HepG2 (cell line): ENCODE measurements around the gene TSPAN5. TPM values are rescaled to one million over a fixed set of nuclear protein-coding genes. Genes with fewer than 3 reads are reported as not detected.

Experiments used
- ATAC-seq: fragments of 200-7000 bp; cut with Tn5 transposase; 3 replicates; pipeline ENCODE4 v1.9.1; 2020; ENCODE audit warnings: mild to moderate bottlenecking, moderate library complexity
- BruUV-seq: library from RNA; stranded (reverse); fragments of 400-500 nt; replicated peaks from 2 replicates; lab custom pipeline; 2021; lab: Mats Ljungman, UMichigan
- CTCF ChIA-PET: fragments of 300-600 bp; formaldehyde crosslinking; extraction: SDS; loops from one replicate; lab custom pipeline; 2021; ENCODE audit warnings: low total read pairs, inconsistent platforms, low intra/inter-chr PET ratio; lab: Yijun Ruan, JAX
- POLR2A ChIA-PET: fragments of 350-600 bp; sonication (Branson Sonifier 250); formaldehyde crosslinking; loops from one replicate; lab custom pipeline; 2020; ENCODE audit warnings: antibody characterized with exemption, inconsistent platforms; lab: Yijun Ruan, JAX
- DNase-seq: peaks from one replicate; pipeline ENCODE4 v3.0.0-alpha.2; 2015; ENCODE audit warnings: low spot score
- FAIRE-seq: peaks from 3 replicates; lab custom pipeline; 2011; peaks lifted over from hg19 to GRCh38; lab: Jason Lieb, UNC
- H2AFZ ChIP-seq: one replicate; pipeline ENCODE4 v1.6.1; 2011; ENCODE audit warnings: low read length, inconsistent platforms
- H3K27ac ChIP-seq: fragments of 300-600 bp; 3 replicates; pipeline ENCODE4 v1.8.0; 2011; ENCODE audit warnings: mixed run types, mild to moderate bottlenecking, mixed read lengths, low read length, inconsistent platforms; ENCODE audit not compliant: insufficient read depth; ENCODE audit errors: extremely low read length
- H3K27me3 ChIP-seq, 2 experiments: fragments of 200-600 bp in 1 of 2; 2 replicates in 1 of 2; 3 replicates in 1 of 2; pipeline versions ENCODE4 v1.6.0 to v1.8.0; 2011; ENCODE audit warnings: low read length in 2 of 2, mild to moderate bottlenecking in 2 of 2, moderate library complexity in 2 of 2, inconsistent platforms in 1 of 2; ENCODE audit not compliant: insufficient read depth in 2 of 2, control insufficient read depth in 1 of 2
- H3K36me3 ChIP-seq, 2 experiments: fragments of 200-600 bp in 1 of 2; replicated peaks in 1 of 2; 2 replicates in 1 of 2; 3 replicates in 1 of 2; pipeline versions ENCODE4 v1.5.1 to v1.8.0; 2011; ENCODE audit warnings: low read length in 2 of 2, inconsistent platforms in 1 of 2; ENCODE audit not compliant: insufficient read depth in 2 of 2, control insufficient read depth in 1 of 2
- H3K4me1 ChIP-seq: 2 replicates; pipeline ENCODE4 v1.5.1; 2012; ENCODE audit warnings: low read length, inconsistent platforms; ENCODE audit not compliant: insufficient read depth
- H3K4me2 ChIP-seq: 2 replicates; pipeline ENCODE4 v1.6.0; 2011; ENCODE audit warnings: low read depth, low read length, inconsistent platforms
- H3K4me3 ChIP-seq, 3 experiments: fragments of 200-600 bp in 1 of 3; sonication (generic), shearing (Covaris generic) in 1 of 3; replicated peaks in 1 of 3; 2 replicates each; pipeline ENCODE4 v1.5.1; 2011 to 2016; ENCODE audit warnings: low read length in 3 of 3, inconsistent platforms in 2 of 3, low read depth in 2 of 3, mild to moderate bottlenecking in 2 of 3, control low read depth in 1 of 3, mixed read lengths in 1 of 3; ENCODE audit not compliant: insufficient read depth in 1 of 3
- H3K79me2 ChIP-seq: one replicate; pipeline ENCODE4 v1.6.1; 2011; ENCODE audit warnings: low read length, inconsistent platforms; ENCODE audit not compliant: insufficient read depth
- H3K9ac ChIP-seq: 2 replicates; pipeline ENCODE4 v1.6.0; 2011; ENCODE audit warnings: mild to moderate bottlenecking, low read depth, low read length, inconsistent platforms; ENCODE audit not compliant: insufficient read depth
- H3K9me3 ChIP-seq: 2 replicates; pipeline ENCODE4 v1.5.1; 2012; ENCODE audit warnings: mild to moderate bottlenecking, low read length
- H4K20me1 ChIP-seq: 2 replicates; pipeline ENCODE4 v1.6.0; 2011; ENCODE audit warnings: inconsistent platforms, mild to moderate bottlenecking, low read length, moderate library complexity; ENCODE audit not compliant: insufficient read depth
- HNF4A ChIP-seq: sonication (generic); formaldehyde crosslinking; IDR thresholded peaks from 2 replicates; pipeline ENCODE4 v1.4.0; 2020; ENCODE audit warnings: missing genetic modification reagents
- KLF9 ChIP-seq: IDR thresholded peaks from 2 replicates; pipeline ENCODE4 v1.6.1; 2016; ENCODE audit warnings: low read depth
- SP140L ChIP-seq: sonication (generic); formaldehyde crosslinking; IDR thresholded peaks from 2 replicates; pipeline ENCODE4 v1.4.0; 2020; ENCODE audit warnings: missing genetic modification reagents, borderline replicate concordance
- TCF7 ChIP-seq: sonication (generic); IDR thresholded peaks from 2 replicates; pipeline ENCODE4 v1.6.1; 2016; ENCODE audit warnings: antibody characterized with exemption, low read depth
- ZBTB3 ChIP-seq: sonication (generic); formaldehyde crosslinking; IDR thresholded peaks from 2 replicates; pipeline ENCODE4 v1.4.0; 2020; ENCODE audit warnings: low read depth, mild to moderate bottlenecking, moderate library complexity, missing genetic modification reagents, borderline replicate concordance
- ZNF878 ChIP-seq: sonication (generic); formaldehyde crosslinking; IDR thresholded peaks from 2 replicates; pipeline ENCODE4 v1.8.1; 2023; ENCODE audit warnings: mild to moderate bottlenecking, missing genetic modification reagents, moderate library complexity
- WGBS: methylation state at CpG from one replicate; pipeline ENCODE4 v1.1.6; 2017; ENCODE audit warnings: low lambda C conversion rate; 5-methylcytosine and 5-hydroxymethylcytosine counted together
- in situ Hi-C: cut with HindIII; loops from 2 replicates; pipeline ENCODE4 v1.10.0; 2017; ENCODE audit warnings: low pct_unique_long_range_greater_than_20kb; ENCODE audit not compliant: extremely low pct_ligation_motif_present
- intact Hi-C: fragments of 100-400 bp; cut with micrococcal nuclease; formaldehyde crosslinking; loops from one replicate; pipeline ENCODE4 v1.10.0; 2022; ENCODE audit not compliant: unreplicated experiment
- polyA plus RNA-seq, 8 experiments: library from polyadenylated mRNA; depleted of rRNA in 3 of 8; stranded (reverse) in 7 of 8; unstranded in 1 of 8; fragments of >200 nt; fragmentation: Illumina TruSeq in 4 of 8; extraction: Trizol in 4 of 8; gene quantifications; 2 replicates each; pipeline versions ENCODE4 v1.2.1 to v1.2.3, GENCODE V29; 2011 to 2016; ENCODE audit warnings: low read depth in 4 of 8, missing spikeins in 1 of 8, mixed read lengths in 1 of 8; ENCODE audit not compliant: insufficient read depth in 1 of 8
- total RNA-seq, 5 experiments: library from RNA; depleted of rRNA; stranded (reverse); fragments of >200 nt; fragmentation: Illumina TruSeq; extraction: Trizol; gene quantifications; 2 replicates each; pipeline ENCODE4 v1.2.3, GENCODE V29; 2016; ENCODE audit warnings: low read depth in 1 of 5
- TF ChIP-seq, protein P1 (sequence below): sonication (generic); formaldehyde crosslinking; IDR thresholded peaks from 2 replicates; pipeline ENCODE4 v1.4.0; 2020; ENCODE audit warnings: missing genetic modification reagents

The TSPAN5 gene
- total and polyA plus RNA-seq, 2 of the 13 experiments (the other 11 are each of a cell fraction or from before 2014, with no cell fraction given): 0.20 to 0.53 TPM

DNA sequence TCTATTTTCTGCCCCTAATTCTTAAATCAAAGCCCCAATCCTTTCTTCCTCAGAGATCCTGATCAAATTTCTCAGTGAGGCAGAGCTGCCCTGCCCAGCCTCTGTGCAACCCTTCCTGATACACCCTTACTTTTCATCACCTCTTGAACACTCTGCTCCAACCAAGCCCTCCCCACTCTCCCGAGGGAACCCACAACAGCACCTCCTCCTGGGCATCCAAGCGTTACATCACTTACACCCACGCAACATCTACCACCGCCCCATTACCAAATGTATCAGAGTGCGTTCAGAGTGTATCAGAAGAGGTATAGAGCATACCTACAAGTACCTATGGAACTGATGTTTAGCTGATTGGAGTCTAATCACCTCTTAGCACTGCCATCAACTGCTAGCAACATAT is 210.8 kb downstream of the TSPAN5 start:
- TF ChIP-seq HNF4A (no peak), KLF9 (CRISPR knock-in tag) (no peak), TCF7 (no peak), SP140L (CRISPR knock-in tag) (no peak), ZNF878 (CRISPR knock-in tag) (no peak), ZBTB3 (CRISPR knock-in tag) (no peak)
- TF ChIP-seq, protein P1, sequence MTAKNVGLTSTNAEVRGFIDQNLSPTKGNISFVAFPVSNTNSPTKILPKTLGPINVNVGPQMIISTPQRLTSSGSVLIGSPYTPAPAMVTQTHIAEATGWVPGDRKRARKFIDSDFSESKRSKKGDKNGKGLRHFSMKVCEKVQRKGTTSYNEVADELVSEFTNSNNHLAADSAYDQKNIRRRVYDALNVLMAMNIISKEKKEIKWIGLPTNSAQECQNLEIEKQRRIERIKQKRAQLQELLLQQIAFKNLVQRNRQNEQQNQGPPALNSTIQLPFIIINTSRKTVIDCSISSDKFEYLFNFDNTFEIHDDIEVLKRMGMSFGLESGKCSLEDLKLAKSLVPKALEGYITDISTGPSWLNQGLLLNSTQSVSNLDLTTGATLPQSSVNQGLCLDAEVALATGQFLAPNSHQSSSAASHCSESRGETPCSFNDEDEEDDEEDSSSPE (CRISPR knock-in tag): no peak
- Histone ChIP-seq H3K4me3 (no peak overlapping the region), H2AFZ (no peak overlapping the region), H3K9ac (no peak overlapping the region), H3K27me3 (no peaks in the 10 kb centered on the region), H4K20me1 (no peaks in the 10 kb centered on the region), H3K4me1 (no peaks in the 10 kb centered on the region), H3K79me2 (no peaks in the 10 kb centered on the region), H3K9me3 (no peaks in the 10 kb centered on the region; the same call in 1 of the 2 replicates), H3K27ac (no peak overlapping the region), H3K4me2 (no peak overlapping the region), H3K36me3 (0 out of 5 replicates have a peak, but pooled peaks cover 0 to 7% of the 10 kb centered on the region in 2 experiments)
- peak; percentile 46; the same call in 2 of the 3 replicates for ATAC-seq
- ChIA-PET POLR2A (no interaction called here), CTCF (no interaction called here)
- FAIRE-seq: no peak
- BruUV-seq: no TSS peak
- intact Hi-C loops: no loop called here
- 80% methylated on average over 5 of the region's 5 CpGs for WGBS
- in situ Hi-C loops: no loop called here
- DNase-seq: no peak
